NCI-H510A treated with DMSO at 0.1 percent for 48 hours (cell line): ENCODE results near the gene ATP5F1E.
"Not testable (repeated sequence)": the region's sequence is repeated elsewhere in the genome, so short reads cannot be mapped to it uniquely, and the experiment has no call there.

Experiments
- DNase-seq: peaks from one replicate; lab custom pipeline; 2025; lab: John Stamatoyannopoulos, UW

Gene ATP5F1E

DNA sequence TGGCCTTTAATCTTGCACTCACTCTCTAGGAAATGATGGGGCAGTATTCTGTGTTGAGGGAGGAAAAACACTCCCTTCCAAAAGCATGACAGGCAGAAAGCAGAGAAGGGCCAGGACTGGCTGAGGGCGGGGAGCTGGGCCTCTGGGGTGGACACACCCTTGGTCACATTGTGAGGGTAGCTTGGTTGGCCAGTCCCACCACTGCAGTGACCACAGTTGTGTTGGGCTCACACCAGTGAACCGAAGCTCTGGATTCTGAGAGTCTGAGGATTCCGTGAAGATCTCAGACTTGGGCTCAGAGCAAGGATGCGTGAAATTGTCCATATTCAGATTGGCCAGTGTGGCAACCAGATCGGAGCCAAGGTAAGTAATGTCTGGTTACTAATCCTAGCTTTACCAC, 12.9 kb downstream of the ATP5F1E start, which contains the start of gene TUBB1:
TUBB1 (plus strand) TSS at position 213 of the 400 bp plus-strand sequence; CDS start at position 307, 94 bp downstream.
- DNase-seq = no peak

DNA sequence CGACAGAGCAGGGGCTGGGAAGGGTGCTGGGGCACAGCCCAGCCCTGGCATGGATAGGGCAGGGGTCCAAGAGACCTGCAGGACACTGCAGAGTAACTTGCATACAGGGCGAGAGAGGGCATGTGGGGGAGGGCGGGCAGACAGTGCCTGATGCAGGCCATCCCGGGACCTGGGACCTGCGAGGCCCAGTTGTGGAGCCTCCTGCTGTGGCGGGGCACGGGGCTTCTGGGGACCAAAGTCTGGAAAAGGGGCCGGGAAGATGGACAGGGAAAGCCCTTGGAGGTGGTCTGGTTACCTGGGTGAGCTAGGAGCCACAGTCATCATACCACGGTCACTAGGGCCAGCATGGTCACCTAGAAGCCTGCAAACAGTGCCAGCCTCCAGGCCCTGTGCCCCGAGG, 13.3 kb downstream of the ATP5F1E start:
- DNase-seq = no peak

DNA sequence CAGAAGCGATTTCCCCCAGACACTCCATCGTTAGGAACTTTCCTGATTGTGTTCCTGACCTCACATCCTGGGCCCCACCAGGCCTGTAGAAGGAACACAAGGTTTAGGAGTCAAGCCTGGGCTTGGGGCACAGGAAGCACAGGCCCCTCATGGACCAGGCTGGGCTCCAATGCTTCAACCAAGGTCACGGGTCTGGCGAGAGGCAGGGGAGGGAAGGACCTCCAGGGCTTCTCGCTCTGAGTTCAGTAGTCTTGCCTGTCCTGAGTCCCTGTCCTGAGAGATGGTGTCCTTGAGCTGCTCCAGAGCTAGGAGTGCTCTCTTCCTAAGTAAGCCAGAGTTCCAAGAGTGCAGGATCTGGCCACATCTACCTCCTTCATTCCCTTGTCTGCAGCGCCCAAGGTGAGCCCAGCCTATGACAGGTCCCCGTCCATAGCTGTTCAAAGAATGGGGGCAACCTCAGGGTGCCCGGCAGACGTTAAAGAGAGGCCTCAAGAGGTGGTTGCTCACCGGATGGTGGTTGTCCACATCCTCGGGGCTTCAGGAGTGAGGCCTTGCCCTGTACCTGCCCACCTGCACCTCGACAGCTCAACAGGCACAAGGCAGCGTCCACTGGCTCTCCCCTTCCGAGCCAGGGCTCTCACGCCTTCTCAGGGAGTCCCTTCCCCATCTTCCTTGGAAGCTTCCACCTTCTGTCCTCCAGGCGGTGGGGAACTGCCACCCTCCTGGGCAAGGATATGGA, 14.5 kb downstream of the ATP5F1E start:
- no peak for DNase-seq

DNA sequence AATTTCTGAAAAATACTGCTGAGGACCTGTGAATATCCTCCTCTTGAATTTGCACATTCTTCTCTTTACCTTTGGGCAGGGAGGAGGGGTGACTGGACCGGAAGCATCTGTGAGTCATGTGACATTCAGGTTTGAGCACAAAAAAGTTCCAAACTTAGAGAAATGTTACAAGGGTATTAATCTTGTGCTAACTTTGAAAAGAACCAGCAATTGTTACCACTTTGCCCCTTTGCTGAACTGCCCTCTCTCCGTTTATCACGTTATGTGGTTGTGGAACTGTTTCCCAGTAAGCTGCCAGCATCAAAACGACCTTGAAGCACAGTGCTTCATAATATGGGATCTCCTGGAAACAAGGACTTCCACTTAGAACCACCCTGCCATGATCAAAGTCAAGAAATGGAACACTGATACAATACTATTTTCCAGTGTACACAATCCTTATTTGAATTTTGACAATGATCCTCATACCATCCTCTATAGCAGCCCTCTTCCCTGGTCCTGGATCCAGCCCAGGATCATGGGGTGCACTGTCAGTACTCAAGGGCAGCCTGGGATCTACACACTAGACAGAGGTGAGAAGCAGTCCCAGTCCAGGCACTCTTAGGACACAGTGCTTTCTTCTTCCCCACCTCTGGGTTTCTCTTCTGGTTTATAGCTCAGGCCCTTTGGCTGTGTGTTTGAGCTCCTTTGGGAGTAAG, 15.2 kb downstream of the ATP5F1E start:
- no peak for DNase-seq

- no peak for DNase-seq
Measured at GRCh38 chr20:59015812-59016711, 16.1 kb downstream of the ATP5F1E start.

DNA sequence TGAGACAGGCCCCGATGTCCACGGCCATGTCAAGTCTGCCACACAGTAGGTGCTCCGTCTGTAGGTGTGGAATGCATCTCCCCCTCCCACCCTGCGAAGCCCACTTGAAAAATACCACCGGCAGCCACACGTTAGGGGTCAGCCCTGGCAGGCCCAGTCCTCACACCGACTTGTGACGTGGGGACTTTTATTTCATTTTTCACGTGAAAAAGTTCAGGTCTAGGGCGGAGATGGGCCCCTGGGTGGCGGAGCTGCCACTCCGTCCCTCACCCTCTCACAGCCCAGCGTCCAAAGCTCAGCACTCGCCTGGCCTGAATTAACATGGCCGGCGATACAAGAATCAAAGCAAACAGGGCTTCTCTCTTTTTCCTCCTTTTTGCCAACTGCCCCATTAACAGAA, 16.7 kb downstream of the ATP5F1E start:
- no peak for DNase-seq

- no peak for DNase-seq
Measured at GRCh38 chr20:59014680-59015389, 17.3 kb downstream of the ATP5F1E start.

DNA sequence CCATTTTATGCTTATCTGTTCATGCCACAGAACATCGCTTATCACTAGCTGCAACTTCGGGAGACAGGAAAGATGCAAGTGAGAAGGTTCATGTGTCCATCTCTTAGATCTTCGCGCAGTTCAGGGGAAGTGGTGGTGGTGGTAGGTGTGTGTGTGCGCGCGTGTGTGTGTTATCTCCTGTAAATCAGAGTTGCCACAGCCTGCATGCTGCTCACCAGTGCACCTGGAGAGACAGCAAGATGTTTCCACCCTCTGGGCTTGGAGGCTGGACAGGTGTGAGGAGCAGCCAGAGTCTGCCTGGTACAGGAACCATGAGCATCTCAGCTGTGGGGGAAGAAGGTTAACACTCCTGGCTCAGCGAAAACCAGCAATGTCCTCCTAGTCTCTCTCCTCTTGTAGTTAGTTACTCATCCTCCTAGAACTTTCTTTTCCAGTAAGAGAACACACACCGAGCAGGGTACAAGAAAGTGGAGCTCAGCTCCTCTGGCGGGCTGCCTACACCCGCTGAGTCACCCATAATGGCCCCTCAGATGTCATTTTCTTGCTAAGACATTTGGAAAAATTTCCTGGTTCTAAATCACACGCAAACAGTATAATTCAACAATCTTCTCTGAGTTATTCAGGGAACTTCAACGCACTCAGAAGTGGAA, 18.1 kb downstream of the ATP5F1E start:
- no peak for DNase-seq

- DNase-seq = no peak
Measured at GRCh38 chr20:59013031-59013951, 18.8 kb downstream of the ATP5F1E start.

- DNase-seq = not testable (repeated sequence)
Measured at GRCh38 chr20:59011874-59012157, 20.3 kb downstream of the ATP5F1E start.

- DNase-seq = no peak
Measured at GRCh38 chr20:59010995-59011873, 20.9 kb downstream of the ATP5F1E start.

GRCh38 chr20:59010321-59010994, 21.7 kb downstream of the ATP5F1E start:
- no peak for DNase-seq

DNA sequence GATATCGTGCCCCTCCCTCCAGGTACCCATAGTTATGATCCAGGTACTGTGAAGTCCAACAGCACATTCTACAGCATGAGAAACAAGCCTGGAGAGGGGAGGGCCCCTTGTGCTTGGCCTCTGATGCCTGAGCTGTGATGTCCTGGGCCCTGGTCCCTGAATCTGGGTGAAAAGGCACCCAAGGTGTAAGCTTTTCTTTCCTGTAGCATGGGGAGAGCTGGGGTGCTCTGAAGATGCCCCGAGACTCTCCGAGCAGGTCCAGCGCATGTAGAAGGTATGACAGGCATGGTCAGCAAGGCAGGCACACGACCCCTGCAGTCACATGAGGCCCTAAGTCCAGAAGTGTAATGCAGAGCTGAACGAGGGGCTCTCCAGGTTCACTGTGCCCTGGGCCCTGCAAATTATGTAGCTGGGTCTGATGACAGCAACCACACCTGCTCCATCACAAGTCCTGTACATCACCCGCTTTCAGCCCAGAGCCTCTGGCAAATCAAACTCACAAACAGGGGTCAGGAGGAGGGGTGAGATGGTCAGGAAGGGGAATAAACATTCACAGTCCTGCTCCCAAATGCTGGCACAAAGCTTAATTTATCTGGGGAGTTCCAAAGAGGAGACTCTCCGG, 23.3 kb downstream of the ATP5F1E start:
- no peak for DNase-seq

- no peak for DNase-seq
Measured at GRCh38 chr20:59007665-59008511, 24.2 kb downstream of the ATP5F1E start.

DNA sequence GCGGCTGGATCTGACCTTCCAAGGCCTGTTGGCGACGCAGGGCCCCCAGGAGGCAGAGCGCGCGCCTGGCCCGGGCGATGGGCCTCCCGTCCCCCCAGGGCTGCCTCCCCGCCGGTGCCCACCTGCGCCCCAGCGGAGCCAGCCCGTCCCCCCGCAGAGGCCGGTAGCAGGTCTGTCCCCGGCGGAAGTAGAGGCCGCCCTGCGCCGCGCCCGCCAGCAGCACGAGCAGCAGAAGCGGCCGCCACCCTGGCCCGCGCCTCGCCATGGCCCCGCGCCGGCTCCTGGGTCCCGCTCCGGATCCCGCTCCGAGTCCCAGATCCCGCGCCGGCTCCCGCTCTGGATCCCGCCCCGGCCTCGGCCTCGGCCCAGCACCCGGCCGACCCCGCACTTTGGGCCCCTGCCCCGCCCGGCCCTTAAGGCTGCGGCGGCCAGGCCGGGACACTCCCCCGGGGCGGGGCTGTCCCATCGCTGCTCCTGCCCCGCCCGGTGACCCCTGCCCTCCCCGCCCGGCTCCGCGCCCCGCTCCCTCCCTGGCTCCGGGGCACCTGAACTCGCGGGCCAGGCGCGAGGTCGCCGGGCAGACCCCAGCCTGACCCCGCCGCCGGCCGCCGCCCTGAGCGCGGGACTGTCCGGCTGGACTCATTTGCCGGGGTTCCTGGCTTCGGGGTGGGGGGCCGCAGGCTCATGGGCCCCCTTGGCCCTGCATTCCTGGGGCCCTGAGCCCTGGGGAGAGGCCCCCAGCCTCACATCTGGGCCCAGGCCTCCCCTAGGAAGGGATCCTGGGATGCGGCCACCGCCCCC, 25.1 kb downstream of the ATP5F1E start, which contains the start of gene CTSZ:
CTSZ (minus strand) TSS at position 391 of the 801 bp plus-strand sequence; CDS start at position 265, 126 bp downstream.
- no peak for DNase-seq

- DNase-seq = no peak
Measured at GRCh38 chr20:59006167-59006863, 25.8 kb downstream of the ATP5F1E start.
